NT2/D1 (cell line): ENCODE results near the gene SLC35G6.

Experiments
- DNase-seq: peaks from one replicate; pipeline ENCODE4 v3.0.0-alpha.2; 2011; ENCODE audit warnings: low read depth, low spot score
- H3K27me3 ChIP-seq: 2 replicates; pipeline ENCODE4 v1.6.0; 2011; ENCODE audit warnings: mild to moderate bottlenecking; ENCODE audit not compliant: insufficient read length, insufficient read depth
- H3K36me3 ChIP-seq: 2 replicates; pipeline ENCODE4 v1.6.1; 2011; ENCODE audit warnings: mild to moderate bottlenecking, low read length, mixed read lengths; ENCODE audit not compliant: insufficient read depth, insufficient read length
- H3K4me1 ChIP-seq: 2 replicates; pipeline ENCODE4 v1.5.1; 2011; ENCODE audit not compliant: insufficient read depth, insufficient read length
- H3K4me3 ChIP-seq: 2 replicates; pipeline ENCODE4 v1.5.1; 2011; ENCODE audit warnings: low read depth; ENCODE audit not compliant: insufficient read length
- H3K9ac ChIP-seq: 2 replicates; pipeline ENCODE4 v1.6.0; 2011; ENCODE audit warnings: low read depth; ENCODE audit not compliant: insufficient read length
- H3K9me3 ChIP-seq: 2 replicates; pipeline ENCODE4 v1.5.1; 2011; ENCODE audit warnings: mild to moderate bottlenecking, low read length; ENCODE audit not compliant: insufficient read depth
- SUZ12 ChIP-seq: IDR thresholded peaks from 2 replicates; pipeline ENCODE4 v1.6.1; 2011; ENCODE audit not compliant: insufficient read length, insufficient read depth; ENCODE audit errors: extremely low read depth
- YY1 ChIP-seq: IDR thresholded peaks from 2 replicates; pipeline ENCODE4 v1.6.1; 2011; ENCODE audit not compliant: insufficient read length, insufficient read depth
- ZNF274 ChIP-seq: IDR thresholded peaks from 2 replicates; pipeline ENCODE4 v1.6.1; 2011; ENCODE audit warnings: mild to moderate bottlenecking, low read depth, low read length

SLC35G6 gene

DNA sequence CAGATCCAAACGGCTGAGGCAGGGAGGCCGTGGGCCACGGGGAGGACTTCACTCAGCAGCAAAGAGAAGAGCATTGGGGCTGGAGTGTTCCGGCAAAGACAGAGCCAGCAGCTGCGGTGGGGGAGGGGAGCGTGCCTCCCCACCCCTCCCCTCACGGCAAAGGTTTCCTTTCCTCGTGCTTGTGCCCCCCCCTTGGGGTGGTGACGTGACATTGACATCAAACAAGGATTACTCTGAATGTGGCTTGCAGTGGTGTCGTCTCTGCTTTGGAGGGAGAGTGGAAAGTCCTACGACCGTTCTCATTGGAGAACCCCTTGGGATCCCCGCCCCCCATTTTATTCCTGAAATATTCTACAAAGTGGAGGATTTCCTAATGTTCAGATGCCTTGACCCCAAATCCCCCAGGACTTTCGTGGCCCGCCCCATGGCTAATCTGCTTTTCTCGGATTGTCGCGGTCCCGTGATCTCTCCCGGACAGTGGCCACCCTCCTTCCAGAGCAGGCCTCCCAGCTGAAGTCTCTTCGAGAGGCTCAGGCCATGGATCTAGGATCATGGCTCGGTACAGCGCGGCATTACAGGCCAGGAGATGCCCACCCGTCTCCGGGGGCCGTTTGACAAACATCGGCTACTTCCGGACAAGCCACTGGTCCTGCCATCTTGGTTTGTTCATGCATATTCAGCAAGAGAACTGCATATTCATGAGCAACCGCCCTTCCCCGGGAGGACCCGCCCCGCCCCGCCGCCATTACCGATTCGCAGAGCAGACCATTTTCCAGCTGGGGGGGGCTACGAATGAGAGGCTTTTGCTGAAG is 2.2 kb downstream of the SLC35G6 start:
- Histone ChIP-seq H3K27me3 (no peaks in the 10 kb centered on the region), H3K9me3 (no peaks in the 10 kb centered on the region), H3K9ac (peak overlapping the region; percentile 72), H3K36me3 (peaks cover 12% of the 10 kb centered on the region), H3K4me3 (peak overlapping the region; percentile 71), H3K4me1 (peaks cover 2% of the 10 kb centered on the region)
- peak; percentile 75 for DNase-seq
- TF ChIP-seq YY1, result no peak
- TF ChIP-seq ZNF274, result no peak
- TF ChIP-seq SUZ12, result no peak

- TF ChIP-seq ZNF274, result no peak
- TF ChIP-seq YY1, result no peak
- TF ChIP-seq SUZ12, result no peak
- peak; percentile 89 for DNase-seq
- H3K9ac ChIP-seq, result peak within 1 kb of the TSS; percentile 91
- H3K36me3 ChIP-seq, result peaks cover 19% of the 10 kb centered on the region
- H3K27me3 ChIP-seq, result no peaks in the 10 kb centered on the region
- no peaks in the 10 kb centered on the region for H3K9me3 ChIP-seq
- H3K4me1 ChIP-seq, result peaks cover 2% of the 10 kb centered on the region
- H3K4me3 ChIP-seq, result peak within 1 kb of the TSS; percentile 73
Measured at GRCh38 chr17:7484067-7484918, 3.0 kb downstream of the SLC35G6 start, which contains the start of gene POLR2A. TSS of gene POLR2A (plus strand) at chr17:7484366.

GRCh38 chr17:7484919-7485377 is 3.7 kb downstream of the SLC35G6 start:
- Histone ChIP-seq H3K9ac (peak overlapping the region; percentile 91), H3K9me3 (no peaks in the 10 kb centered on the region), H3K4me3 (peak overlapping the region; percentile 73), H3K27me3 (no peaks in the 10 kb centered on the region), H3K36me3 (peaks cover 23% of the 10 kb centered on the region), H3K4me1 (no peaks in the 10 kb centered on the region)
- TF ChIP-seq ZNF274 (no peak), SUZ12 (no peak), YY1 (no peak)
- peak; percentile 11 for DNase-seq

GRCh38 chr17:7486181-7486580 is 4.9 kb downstream of the SLC35G6 start:
- H3K36me3 ChIP-seq, result peaks cover 32% of the 10 kb centered on the region
- DNase-seq, result no peak
- peak overlapping the region; percentile 39 for H3K4me3 ChIP-seq
- H3K9ac ChIP-seq, result peak overlapping the region; percentile 24
- no peaks in the 10 kb centered on the region for H3K27me3 ChIP-seq
- TF ChIP-seq YY1, result no peak
- TF ChIP-seq SUZ12, result no peak
- no peaks in the 10 kb centered on the region for H3K9me3 ChIP-seq
- H3K4me1 ChIP-seq, result no peaks in the 10 kb centered on the region

GRCh38 chr17:7490144-7490543 is 8.9 kb downstream of the SLC35G6 start:
- Histone ChIP-seq H3K27me3 (no peaks in the 10 kb centered on the region), H3K4me1 (no peaks in the 10 kb centered on the region), H3K36me3 (peaks cover 45% of the 10 kb centered on the region), H3K9me3 (no peaks in the 10 kb centered on the region), H3K9ac (no peak overlapping the region), H3K4me3 (no peak overlapping the region)
- DNase-seq, result no peak
- no peak for TF ChIP-seq SUZ12
- no peak for TF ChIP-seq ZNF274
- TF ChIP-seq YY1, result no peak

GRCh38 chr17:7491583-7491982 is 10.3 kb downstream of the SLC35G6 start:
- Histone ChIP-seq H3K36me3 (peaks cover 52% of the 10 kb centered on the region), H3K4me1 (no peaks in the 10 kb centered on the region), H3K9ac (no peak overlapping the region), H3K27me3 (no peaks in the 10 kb centered on the region), H3K9me3 (no peaks in the 10 kb centered on the region), H3K4me3 (no peak overlapping the region)
- TF ChIP-seq YY1 (no peak), SUZ12 (no peak), ZNF274 (no peak)
- DNase-seq, result no peak

DNA sequence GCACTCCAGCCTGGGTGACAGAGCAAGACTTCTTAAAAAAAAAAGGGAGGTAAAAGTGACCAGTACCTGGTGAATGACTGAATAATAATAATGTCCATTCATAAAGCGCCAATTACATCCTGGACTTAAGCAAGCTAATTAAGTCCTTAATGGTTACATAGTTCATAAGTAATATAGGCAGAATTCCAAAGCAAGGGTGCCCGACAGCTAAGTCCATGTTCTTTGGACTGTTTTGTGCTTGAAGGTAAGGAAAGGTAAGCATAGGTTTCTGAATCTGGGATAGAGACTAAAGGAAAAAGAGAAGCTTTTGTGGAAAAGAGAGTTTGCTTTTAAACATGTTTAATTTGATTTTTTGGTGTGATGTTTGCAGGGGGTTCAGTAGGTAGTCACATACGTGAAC is 12.7 kb downstream of the SLC35G6 start:
- H3K4me3 ChIP-seq, result no peak overlapping the region
- no peaks in the 10 kb centered on the region for H3K4me1 ChIP-seq
- H3K27me3 ChIP-seq, result no peaks in the 10 kb centered on the region
- no peaks in the 10 kb centered on the region for H3K9me3 ChIP-seq
- TF ChIP-seq ZNF274, result no peak
- no peak for TF ChIP-seq YY1
- TF ChIP-seq SUZ12, result no peak
- H3K9ac ChIP-seq, result no peak overlapping the region
- no peak for DNase-seq
- peaks cover 64% of the 10 kb centered on the region for H3K36me3 ChIP-seq
